Neural progenitor cell (in vitro differentiated cells): Measurements from ENCODE around the gene IPO9. TPM values are rescaled to one million over a fixed set of nuclear protein-coding genes. Genes with fewer than 3 reads are reported as not detected.

Experiments used
- DNase-seq: peaks from one replicate; pipeline ENCODE4 v3.0.0-alpha.2; 2016; ENCODE audit warnings: low spot score
- H2AFZ ChIP-seq: fragments of 200-600 bp; sonication (generic); replicated peaks from 2 replicates; pipeline ENCODE4 v1.6.1; 2016; ENCODE audit warnings: antibody characterized with exemption
- H3F3A ChIP-seq: fragments of 200-600 bp; sonication (generic); 2 replicates; pipeline ENCODE4 v1.6.1; 2016; ENCODE audit warnings: antibody characterized with exemption, low read depth
- H3K27ac ChIP-seq: fragments of 200-600 bp; sonication (generic); 2 replicates; pipeline ENCODE4 v1.5.1; 2016; ENCODE audit warnings: mild to moderate bottlenecking
- H3K27me3 ChIP-seq: fragments of 200-600 bp; sonication (generic); 2 replicates; pipeline ENCODE4 v1.6.1; 2016; ENCODE audit warnings: mild to moderate bottlenecking, moderate library complexity
- H3K36me3 ChIP-seq: fragments of 200-600 bp; sonication (generic); 2 replicates; pipeline ENCODE4 v1.5.1; 2016
- H3K4me1 ChIP-seq: fragments of 200-600 bp; sonication (generic); 2 replicates; pipeline ENCODE4 v1.6.1; 2016; ENCODE audit warnings: mixed run types
- H3K4me2 ChIP-seq: fragments of 200-600 bp; sonication (generic); 2 replicates; pipeline ENCODE4 v1.6.1; 2016
- H3K4me3 ChIP-seq: fragments of 200-600 bp; sonication (generic); 2 replicates; pipeline ENCODE4 v1.5.1; 2016
- H3K79me2 ChIP-seq: fragments of 200-600 bp; sonication (generic); 2 replicates; pipeline ENCODE4 v1.6.1; 2016; ENCODE audit warnings: low read depth
- H3K9ac ChIP-seq: fragments of 200-600 bp; sonication (generic); 2 replicates; pipeline ENCODE4 v1.6.1; 2016
- H3K9me3 ChIP-seq: fragments of 200-600 bp; sonication (generic); 2 replicates; pipeline ENCODE4 v1.5.1; 2016; ENCODE audit warnings: low read depth
- H4K20me1 ChIP-seq: fragments of 200-600 bp; sonication (generic); 2 replicates; pipeline ENCODE4 v1.6.1; 2016; ENCODE audit warnings: low read depth
- H3K27ac Mint-ChIP-seq: 3 replicates; pipeline ENCODE4 v1.8.0; 2021; ENCODE audit warnings: mixed read lengths
- H3K27me3 Mint-ChIP-seq: 2 replicates; pipeline ENCODE4 v1.8.0; 2022; ENCODE audit warnings: low read depth, mild to moderate bottlenecking, inconsistent platforms, moderate library complexity, mixed read lengths; ENCODE audit not compliant: insufficient read depth
- H3K36me3 Mint-ChIP-seq: 3 replicates; pipeline ENCODE4 v1.8.0; 2021; ENCODE audit warnings: mixed read lengths
- H3K4me1 Mint-ChIP-seq: 3 replicates; pipeline ENCODE4 v1.8.0; 2021; ENCODE audit warnings: mixed read lengths
- H3K4me3 Mint-ChIP-seq: 3 replicates; pipeline ENCODE4 v1.8.0; 2021; ENCODE audit warnings: mild to moderate bottlenecking, moderate library complexity, mixed read lengths
- H3K9me3 Mint-ChIP-seq: 3 replicates; pipeline ENCODE4 v1.8.0; 2020; ENCODE audit warnings: mixed read lengths
- EZH2 ChIP-seq: fragments of 200-600 bp; sonication (generic); IDR thresholded peaks from 2 replicates; pipeline ENCODE4 v1.6.1; 2017; ENCODE audit warnings: antibody characterized with exemption, mild to moderate bottlenecking, moderate library complexity
- EZH2phosphoT487 ChIP-seq: fragments of 200-600 bp; sonication (generic); IDR thresholded peaks from 2 replicates; pipeline ENCODE4 v1.6.1; 2017; ENCODE audit warnings: antibody characterized with exemption
- total RNA-seq: library from RNA; depleted of rRNA; stranded (reverse); fragments of >200 nt; gene quantifications from 2 replicates; pipeline ENCODE4 v1.2.3, GENCODE V29; 2015; ENCODE audit warnings: low replicate concordance
- TF ChIP-seq, protein P1 (sequence below): fragments of 200-600 bp; sonication (generic); IDR thresholded peaks from 2 replicates; pipeline ENCODE4 v1.5.1; 2017; ENCODE audit warnings: antibody characterized with exemption, mild to moderate bottlenecking

Gene IPO9
- total RNA-seq, 1 donor from 2014 or later: 63.2 TPM

- H2AFZ ChIP-seq: no peak overlapping the region
- H3K9me3 ChIP-seq: no peaks in the 10 kb centered on the region
- Mint-ChIP-seq H3K36me3 (peaks cover 9% of the 10 kb centered on the region), H3K27me3 (no peaks in the 10 kb centered on the region), H3K4me1 (no peaks in the 10 kb centered on the region), H3K4me3 (no peak overlapping the region), H3K27ac (no peak overlapping the region), H3K9me3 (no peaks in the 10 kb centered on the region)
- H3K4me1 ChIP-seq: no peaks in the 10 kb centered on the region
- H3K4me2 ChIP-seq: no peak overlapping the region
- H3F3A ChIP-seq: peaks cover 3% of the 10 kb centered on the region
- peaks cover 4% of the 10 kb centered on the region for H3K36me3 ChIP-seq
- H3K9ac ChIP-seq: no peak overlapping the region
- TF ChIP-seq, protein P1, sequence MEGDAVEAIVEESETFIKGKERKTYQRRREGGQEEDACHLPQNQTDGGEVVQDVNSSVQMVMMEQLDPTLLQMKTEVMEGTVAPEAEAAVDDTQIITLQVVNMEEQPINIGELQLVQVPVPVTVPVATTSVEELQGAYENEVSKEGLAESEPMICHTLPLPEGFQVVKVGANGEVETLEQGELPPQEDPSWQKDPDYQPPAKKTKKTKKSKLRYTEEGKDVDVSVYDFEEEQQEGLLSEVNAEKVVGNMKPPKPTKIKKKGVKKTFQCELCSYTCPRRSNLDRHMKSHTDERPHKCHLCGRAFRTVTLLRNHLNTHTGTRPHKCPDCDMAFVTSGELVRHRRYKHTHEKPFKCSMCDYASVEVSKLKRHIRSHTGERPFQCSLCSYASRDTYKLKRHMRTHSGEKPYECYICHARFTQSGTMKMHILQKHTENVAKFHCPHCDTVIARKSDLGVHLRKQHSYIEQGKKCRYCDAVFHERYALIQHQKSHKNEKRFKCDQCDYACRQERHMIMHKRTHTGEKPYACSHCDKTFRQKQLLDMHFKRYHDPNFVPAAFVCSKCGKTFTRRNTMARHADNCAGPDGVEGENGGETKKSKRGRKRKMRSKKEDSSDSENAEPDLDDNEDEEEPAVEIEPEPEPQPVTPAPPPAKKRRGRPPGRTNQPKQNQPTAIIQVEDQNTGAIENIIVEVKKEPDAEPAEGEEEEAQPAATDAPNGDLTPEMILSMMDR: no peak
- no peak for TF ChIP-seq EZH2phosphoT487
- no peak for TF ChIP-seq EZH2
- no peak for DNase-seq
- peaks cover 100% of the 10 kb centered on the region for H3K79me2 ChIP-seq
- no peaks in the 10 kb centered on the region for H3K27me3 ChIP-seq
- H3K4me3 ChIP-seq: no peak overlapping the region
- H3K27ac ChIP-seq: no peak overlapping the region
- peaks cover 99% of the 10 kb centered on the region for H4K20me1 ChIP-seq
These were observed 13.6 kb downstream of the IPO9 start for GRCh38 chr1:201842472-201843027.

GRCh38 chr1:201845331-201846083, 16.6 kb downstream of the IPO9 start:
- H3K27ac ChIP-seq: no peak overlapping the region
- no peaks in the 10 kb centered on the region for H3K9me3 ChIP-seq
- no peaks in the 10 kb centered on the region for H3K9me3 Mint-ChIP-seq
- no peaks in the 10 kb centered on the region for H3K27me3 Mint-ChIP-seq
- H3K4me2 ChIP-seq: no peak overlapping the region
- TF ChIP-seq EZH2phosphoT487: no peak
- TF ChIP-seq, protein P1: no peak
- TF ChIP-seq EZH2: no peak
- DNase-seq: no peak
- H3F3A ChIP-seq: peaks cover 3% of the 10 kb centered on the region
- no peak overlapping the region for H3K9ac ChIP-seq
- H3K4me1 ChIP-seq: no peaks in the 10 kb centered on the region
- no peaks in the 10 kb centered on the region for H3K4me1 Mint-ChIP-seq
- H3K27ac Mint-ChIP-seq: no peak overlapping the region
- no peak overlapping the region for H2AFZ ChIP-seq
- H3K79me2 ChIP-seq: peaks cover 88% of the 10 kb centered on the region
- H3K4me3 Mint-ChIP-seq: no peak overlapping the region
- H3K36me3 Mint-ChIP-seq: peaks cover 14% of the 10 kb centered on the region
- no peak overlapping the region for H3K4me3 ChIP-seq
- peaks cover 87% of the 10 kb centered on the region for H4K20me1 ChIP-seq
- peaks cover 8% of the 10 kb centered on the region for H3K36me3 ChIP-seq
- no peaks in the 10 kb centered on the region for H3K27me3 ChIP-seq

DNA sequence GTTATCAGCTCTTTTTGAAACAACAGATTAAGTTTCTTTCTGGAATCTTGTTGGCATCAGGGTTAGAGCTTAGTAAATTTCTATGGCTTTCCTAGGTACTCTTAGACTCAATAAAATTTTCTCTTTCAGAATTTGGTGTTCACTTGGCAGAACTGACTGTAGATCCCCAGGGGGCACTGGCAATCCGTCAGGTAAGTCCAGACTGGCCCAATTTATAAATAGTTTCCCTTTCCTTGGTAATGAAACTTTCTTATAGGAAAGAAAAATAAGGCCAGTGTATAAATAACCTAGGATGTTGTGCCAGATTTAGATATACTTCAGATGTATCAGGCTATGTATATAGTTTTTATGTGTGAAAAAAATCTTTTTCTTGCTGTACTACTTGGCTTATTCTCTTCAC, 18.2 kb downstream of the IPO9 start:
- H3K4me2 ChIP-seq: no peak overlapping the region
- no peaks in the 10 kb centered on the region for H3K4me1 Mint-ChIP-seq

More for the DNA sequence above, 18.2 kb downstream of the IPO9 start:
- peaks cover 8% of the 10 kb centered on the region for H3K36me3 ChIP-seq
- no peaks in the 10 kb centered on the region for H3F3A ChIP-seq
- no peaks in the 10 kb centered on the region for H3K9me3 ChIP-seq
- no peak for DNase-seq
- H3K9me3 Mint-ChIP-seq: no peaks in the 10 kb centered on the region
- peaks cover 19% of the 10 kb centered on the region for H3K36me3 Mint-ChIP-seq
- H3K27ac Mint-ChIP-seq: no peak overlapping the region
- H3K27ac ChIP-seq: no peak overlapping the region
- no peak overlapping the region for H2AFZ ChIP-seq
- no peaks in the 10 kb centered on the region for H3K4me1 ChIP-seq
- TF ChIP-seq EZH2: no peak
- TF ChIP-seq, protein P1: no peak
- no peak for TF ChIP-seq EZH2phosphoT487
- peaks cover 72% of the 10 kb centered on the region for H3K79me2 ChIP-seq
- no peaks in the 10 kb centered on the region for H3K27me3 ChIP-seq
- H3K4me3 Mint-ChIP-seq: no peak overlapping the region
- peaks cover 71% of the 10 kb centered on the region for H4K20me1 ChIP-seq
- H3K9ac ChIP-seq: no peak overlapping the region
- H3K4me3 ChIP-seq: no peak overlapping the region
- H3K27me3 Mint-ChIP-seq: no peaks in the 10 kb centered on the region
